ENCODE results near the gene GNB1L. TPM values are rescaled to one million over a fixed set of nuclear protein-coding genes. Genes with fewer than 3 reads are reported as not detected.

GNB1L gene
- total and polyA plus RNA-seq, 9 of the 15 experiments (the other 6 are each of a cell fraction or from before 2014, with no cell fraction given), result 0.56 to 50.5 (median 10.2) TPM

DNA sequence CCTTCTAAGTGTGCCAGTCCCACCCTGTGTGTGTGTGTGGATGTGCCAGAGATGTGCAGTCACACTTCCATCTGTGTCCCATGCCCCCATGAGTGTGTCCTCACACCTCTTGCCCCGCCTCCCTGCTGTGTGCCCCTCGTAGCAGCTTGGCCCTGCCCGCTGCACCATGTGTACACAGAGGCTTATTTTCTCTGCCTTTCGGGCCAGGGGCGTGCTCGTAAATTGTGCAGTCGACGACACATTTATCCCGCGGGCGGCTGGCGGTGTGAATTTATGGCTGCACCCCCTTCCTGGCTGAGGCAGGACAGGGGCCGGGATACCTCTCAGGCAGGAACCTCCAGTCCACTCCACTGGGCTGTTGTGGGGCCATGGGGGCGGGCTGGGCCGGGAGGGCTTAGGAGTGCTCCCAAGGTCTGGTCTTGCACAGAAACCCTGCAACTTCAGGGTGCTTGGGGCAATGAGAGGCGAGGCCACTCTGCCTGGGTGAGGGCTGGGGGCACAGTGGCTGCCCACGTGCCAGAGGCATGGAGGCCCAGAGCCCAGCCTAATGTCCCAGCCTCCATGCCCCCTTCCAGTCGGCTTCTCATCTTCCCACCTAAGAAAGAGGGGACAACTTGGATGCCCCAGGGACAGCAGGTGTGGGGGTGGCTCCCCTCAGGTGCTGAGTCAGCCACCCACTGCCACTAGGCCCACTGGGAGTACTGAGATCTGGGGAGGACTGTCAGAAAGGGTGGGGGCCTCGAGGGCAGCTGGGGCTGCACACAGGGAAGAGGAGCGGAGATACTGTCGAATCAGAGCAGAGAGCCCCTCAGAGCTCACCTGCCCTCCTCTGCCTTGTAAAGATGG lies 118.8 kb downstream of the GNB1L start (continued):
- TF ChIP-seq ZNF140 (CRISPR knock-in tag; IDR thresholded peaks at IDR 0.05), result no peak
- TF ChIP-seq, protein P1, sequence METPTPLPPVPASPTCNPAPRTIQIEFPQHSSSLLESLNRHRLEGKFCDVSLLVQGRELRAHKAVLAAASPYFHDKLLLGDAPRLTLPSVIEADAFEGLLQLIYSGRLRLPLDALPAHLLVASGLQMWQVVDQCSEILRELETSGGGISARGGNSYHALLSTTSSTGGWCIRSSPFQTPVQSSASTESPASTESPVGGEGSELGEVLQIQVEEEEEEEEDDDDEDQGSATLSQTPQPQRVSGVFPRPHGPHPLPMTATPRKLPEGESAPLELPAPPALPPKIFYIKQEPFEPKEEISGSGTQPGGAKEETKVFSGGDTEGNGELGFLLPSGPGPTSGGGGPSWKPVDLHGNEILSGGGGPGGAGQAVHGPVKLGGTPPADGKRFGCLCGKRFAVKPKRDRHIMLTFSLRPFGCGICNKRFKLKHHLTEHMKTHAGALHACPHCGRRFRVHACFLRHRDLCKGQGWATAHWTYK (CRISPR knock-in tag; IDR thresholded peaks at IDR 0.05), result 0 out of 2 replicates have a peak, but pooled peaks have one; percentile 42
- TF ChIP-seq GABPB2 (CRISPR knock-in tag; conservative IDR thresholded peaks at IDR 0.05), result no peak
- peak; percentile 9; the same call in 1 of the 2 replicates for TF ChIP-seq ZBTB7A (IDR thresholded peaks at IDR 0.05; ENCODE audit: borderline replicate concordance, control insufficient read depth, low read depth, low read length)
- TF ChIP-seq CBFA2T2 (conservative IDR thresholded peaks at IDR 0.05), result no peak
- TF ChIP-seq, protein P2, sequence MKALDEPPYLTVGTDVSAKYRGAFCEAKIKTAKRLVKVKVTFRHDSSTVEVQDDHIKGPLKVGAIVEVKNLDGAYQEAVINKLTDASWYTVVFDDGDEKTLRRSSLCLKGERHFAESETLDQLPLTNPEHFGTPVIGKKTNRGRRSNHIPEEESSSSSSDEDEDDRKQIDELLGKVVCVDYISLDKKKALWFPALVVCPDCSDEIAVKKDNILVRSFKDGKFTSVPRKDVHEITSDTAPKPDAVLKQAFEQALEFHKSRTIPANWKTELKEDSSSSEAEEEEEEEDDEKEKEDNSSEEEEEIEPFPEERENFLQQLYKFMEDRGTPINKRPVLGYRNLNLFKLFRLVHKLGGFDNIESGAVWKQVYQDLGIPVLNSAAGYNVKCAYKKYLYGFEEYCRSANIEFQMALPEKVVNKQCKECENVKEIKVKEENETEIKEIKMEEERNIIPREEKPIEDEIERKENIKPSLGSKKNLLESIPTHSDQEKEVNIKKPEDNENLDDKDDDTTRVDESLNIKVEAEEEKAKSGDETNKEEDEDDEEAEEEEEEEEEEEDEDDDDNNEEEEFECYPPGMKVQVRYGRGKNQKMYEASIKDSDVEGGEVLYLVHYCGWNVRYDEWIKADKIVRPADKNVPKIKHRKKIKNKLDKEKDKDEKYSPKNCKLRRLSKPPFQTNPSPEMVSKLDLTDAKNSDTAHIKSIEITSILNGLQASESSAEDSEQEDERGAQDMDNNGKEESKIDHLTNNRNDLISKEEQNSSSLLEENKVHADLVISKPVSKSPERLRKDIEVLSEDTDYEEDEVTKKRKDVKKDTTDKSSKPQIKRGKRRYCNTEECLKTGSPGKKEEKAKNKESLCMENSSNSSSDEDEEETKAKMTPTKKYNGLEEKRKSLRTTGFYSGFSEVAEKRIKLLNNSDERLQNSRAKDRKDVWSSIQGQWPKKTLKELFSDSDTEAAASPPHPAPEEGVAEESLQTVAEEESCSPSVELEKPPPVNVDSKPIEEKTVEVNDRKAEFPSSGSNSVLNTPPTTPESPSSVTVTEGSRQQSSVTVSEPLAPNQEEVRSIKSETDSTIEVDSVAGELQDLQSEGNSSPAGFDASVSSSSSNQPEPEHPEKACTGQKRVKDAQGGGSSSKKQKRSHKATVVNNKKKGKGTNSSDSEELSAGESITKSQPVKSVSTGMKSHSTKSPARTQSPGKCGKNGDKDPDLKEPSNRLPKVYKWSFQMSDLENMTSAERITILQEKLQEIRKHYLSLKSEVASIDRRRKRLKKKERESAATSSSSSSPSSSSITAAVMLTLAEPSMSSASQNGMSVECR (CRISPR knock-in tag; IDR thresholded peaks at IDR 0.05), result no peak
- TF ChIP-seq ZNF3 (CRISPR knock-in tag; IDR thresholded peaks at IDR 0.05), result no peak
- no peak; a peak in 1 of 4 replicates for TF ChIP-seq MAZ (CRISPR knock-in tag; conservative IDR thresholded peaks at IDR 0.05 in 1 of 2, IDR thresholded peaks at IDR 0.05 in 1 of 2)
- no peak for TF ChIP-seq ZNF263 (CRISPR knock-in tag; IDR thresholded peaks at IDR 0.05; ENCODE audit: borderline replicate concordance)
- no peak for TF ChIP-seq SMAD2 (IDR thresholded peaks at IDR 0.05; ENCODE audit: low read depth, low read length)
- TF ChIP-seq, protein P3, sequence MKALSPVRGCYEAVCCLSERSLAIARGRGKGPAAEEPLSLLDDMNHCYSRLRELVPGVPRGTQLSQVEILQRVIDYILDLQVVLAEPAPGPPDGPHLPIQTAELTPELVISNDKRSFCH (CRISPR knock-in tag; IDR thresholded peaks at IDR 0.05), result no peak
- TF ChIP-seq, protein P3 (tag; IDR thresholded peaks at IDR 0.05), result no peak; the same call in 1 of the 2 replicates
- TF ChIP-seq BCOR (IDR thresholded peaks at IDR 0.05), result peak; percentile 68; the same call in 1 of the 2 replicates
- no peak for TF ChIP-seq ZFP1 (CRISPR knock-in tag; IDR thresholded peaks at IDR 0.05)
- no peak for TF ChIP-seq SLC30A9 (CRISPR knock-in tag; IDR thresholded peaks at IDR 0.05)
- no peak for TF ChIP-seq HNRNPH1 (optimal IDR thresholded peaks at IDR 0.05; ENCODE audit: low read depth, low read length)
- TF ChIP-seq, protein P4, sequence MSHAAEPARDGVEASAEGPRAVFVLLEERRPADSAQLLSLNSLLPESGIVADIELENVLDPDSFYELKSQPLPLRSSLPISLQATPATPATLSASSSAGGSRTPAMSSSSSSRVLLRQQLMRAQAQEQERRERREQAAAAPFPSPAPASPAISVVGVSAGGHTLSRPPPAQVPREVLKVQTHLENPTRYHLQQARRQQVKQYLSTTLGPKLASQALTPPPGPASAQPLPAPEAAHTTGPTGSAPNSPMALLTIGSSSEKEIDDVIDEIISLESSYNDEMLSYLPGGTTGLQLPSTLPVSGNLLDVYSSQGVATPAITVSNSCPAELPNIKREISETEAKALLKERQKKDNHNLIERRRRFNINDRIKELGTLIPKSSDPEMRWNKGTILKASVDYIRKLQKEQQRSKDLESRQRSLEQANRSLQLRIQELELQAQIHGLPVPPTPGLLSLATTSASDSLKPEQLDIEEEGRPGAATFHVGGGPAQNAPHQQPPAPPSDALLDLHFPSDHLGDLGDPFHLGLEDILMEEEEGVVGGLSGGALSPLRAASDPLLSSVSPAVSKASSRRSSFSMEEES (CRISPR knock-in tag; IDR thresholded peaks at IDR 0.05), result no peak
- TF ChIP-seq, protein P5, sequence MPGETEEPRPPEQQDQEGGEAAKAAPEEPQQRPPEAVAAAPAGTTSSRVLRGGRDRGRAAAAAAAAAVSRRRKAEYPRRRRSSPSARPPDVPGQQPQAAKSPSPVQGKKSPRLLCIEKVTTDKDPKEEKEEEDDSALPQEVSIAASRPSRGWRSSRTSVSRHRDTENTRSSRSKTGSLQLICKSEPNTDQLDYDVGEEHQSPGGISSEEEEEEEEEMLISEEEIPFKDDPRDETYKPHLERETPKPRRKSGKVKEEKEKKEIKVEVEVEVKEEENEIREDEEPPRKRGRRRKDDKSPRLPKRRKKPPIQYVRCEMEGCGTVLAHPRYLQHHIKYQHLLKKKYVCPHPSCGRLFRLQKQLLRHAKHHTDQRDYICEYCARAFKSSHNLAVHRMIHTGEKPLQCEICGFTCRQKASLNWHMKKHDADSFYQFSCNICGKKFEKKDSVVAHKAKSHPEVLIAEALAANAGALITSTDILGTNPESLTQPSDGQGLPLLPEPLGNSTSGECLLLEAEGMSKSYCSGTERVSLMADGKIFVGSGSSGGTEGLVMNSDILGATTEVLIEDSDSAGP (CRISPR knock-in tag; IDR thresholded peaks at IDR 0.05), result no peak
